DND-41 (cell line): ENCODE measurements around the gene HTRA1.

Source experiments
- EZH2 ChIP-seq: IDR thresholded peaks from 3 replicates; pipeline ENCODE4 v1.6.1; 2012; ENCODE audit warnings: borderline replicate concordance, low read depth, mild to moderate bottlenecking, moderate library complexity, low read length, inconsistent platforms; ENCODE audit not compliant: severe bottlenecking
- TF ChIP-seq, protein P1 (sequence below): IDR thresholded peaks from 2 replicates; pipeline ENCODE4 v1.5.1; 2012; ENCODE audit warnings: borderline replicate concordance, low read length, moderate library complexity, mild to moderate bottlenecking; ENCODE audit not compliant: poor library complexity, severe bottlenecking; ENCODE audit errors: extremely low read depth

DNA sequence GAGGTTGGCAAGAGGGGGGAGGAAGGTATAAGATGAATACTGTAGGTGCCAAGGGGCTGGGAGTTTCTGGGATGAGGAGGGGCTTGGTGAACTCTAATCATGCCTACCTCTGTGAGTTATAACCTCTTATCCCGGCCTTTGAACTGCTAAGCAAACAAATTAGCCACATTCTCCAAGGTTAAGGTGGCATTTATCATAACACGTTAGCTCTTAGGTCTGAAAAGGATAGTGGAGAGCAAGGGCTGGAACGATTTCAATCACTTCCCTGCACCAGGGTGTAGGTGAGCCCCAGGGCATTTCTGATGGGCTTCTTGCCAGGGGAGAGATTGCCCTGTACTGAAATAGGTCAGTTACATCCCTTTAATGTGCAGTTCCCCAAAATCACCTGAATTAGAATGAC, 70.6 kb downstream of the HTRA1 start:
- TF ChIP-seq, protein P1, sequence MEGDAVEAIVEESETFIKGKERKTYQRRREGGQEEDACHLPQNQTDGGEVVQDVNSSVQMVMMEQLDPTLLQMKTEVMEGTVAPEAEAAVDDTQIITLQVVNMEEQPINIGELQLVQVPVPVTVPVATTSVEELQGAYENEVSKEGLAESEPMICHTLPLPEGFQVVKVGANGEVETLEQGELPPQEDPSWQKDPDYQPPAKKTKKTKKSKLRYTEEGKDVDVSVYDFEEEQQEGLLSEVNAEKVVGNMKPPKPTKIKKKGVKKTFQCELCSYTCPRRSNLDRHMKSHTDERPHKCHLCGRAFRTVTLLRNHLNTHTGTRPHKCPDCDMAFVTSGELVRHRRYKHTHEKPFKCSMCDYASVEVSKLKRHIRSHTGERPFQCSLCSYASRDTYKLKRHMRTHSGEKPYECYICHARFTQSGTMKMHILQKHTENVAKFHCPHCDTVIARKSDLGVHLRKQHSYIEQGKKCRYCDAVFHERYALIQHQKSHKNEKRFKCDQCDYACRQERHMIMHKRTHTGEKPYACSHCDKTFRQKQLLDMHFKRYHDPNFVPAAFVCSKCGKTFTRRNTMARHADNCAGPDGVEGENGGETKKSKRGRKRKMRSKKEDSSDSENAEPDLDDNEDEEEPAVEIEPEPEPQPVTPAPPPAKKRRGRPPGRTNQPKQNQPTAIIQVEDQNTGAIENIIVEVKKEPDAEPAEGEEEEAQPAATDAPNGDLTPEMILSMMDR: no peak
- no peak for TF ChIP-seq EZH2
